H1 (cell line): Measurements from ENCODE around the gene HS1BP3.

ENCODE experiments used
- ATF2 ChIP-seq: IDR thresholded peaks from 2 replicates; pipeline ENCODE4 v1.6.1; 2012; ENCODE audit warnings: low read length, inconsistent platforms
- ATF3 ChIP-seq: IDR thresholded peaks from 2 replicates; pipeline ENCODE4 v1.6.1; 2011; ENCODE audit warnings: low read depth, mild to moderate bottlenecking, low read length; ENCODE audit not compliant: insufficient read depth
- CTCF ChIP-seq, 3 experiments: IDR thresholded peaks; 1 replicate in 2 of 3; 2 replicates in 1 of 3; pipeline versions ENCODE4 v1.5.1 to v1.6.1; 2011; ENCODE audit warnings: low read length in 3 of 3, mild to moderate bottlenecking in 3 of 3, inconsistent platforms in 2 of 3, low read depth in 1 of 3, moderate library complexity in 1 of 3; ENCODE audit not compliant: insufficient read depth in 1 of 3; ENCODE audit errors: control extremely low read depth in 1 of 3
- EZH2 ChIP-seq: fragments of 200-600 bp; sonication (generic); IDR thresholded peaks from 2 replicates; pipeline ENCODE4 v1.7.1; 2012; ENCODE audit warnings: low read depth, mild to moderate bottlenecking, moderate library complexity, low read length, inconsistent platforms; ENCODE audit not compliant: severe bottlenecking
- GTF2F1 ChIP-seq: IDR thresholded peaks from 2 replicates; pipeline ENCODE4 v1.6.1; 2012; ENCODE audit warnings: low read depth, low read length, improper control_type of control experiment, borderline replicate concordance
- HDAC2 ChIP-seq, 2 experiments: fragments of 300-600 bp in 1 of 2; sonication (generic) in 1 of 2; IDR thresholded peaks; 2 replicates each; pipeline ENCODE4 v1.6.1; 2011 to 2012; ENCODE audit warnings: low read depth in 2 of 2, low read length in 2 of 2, mild to moderate bottlenecking in 2 of 2, moderate library complexity in 2 of 2, borderline replicate concordance in 1 of 2, inconsistent platforms in 1 of 2
- MAX ChIP-seq: IDR thresholded peaks from 2 replicates; pipeline ENCODE4 v1.6.1; 2012; ENCODE audit warnings: inconsistent platforms
- POLR2A ChIP-seq, 2 experiments: IDR thresholded peaks; 1 replicate in 1 of 2; 2 replicates in 1 of 2; pipeline ENCODE4 v1.6.1; 2011; ENCODE audit warnings: low read depth in 2 of 2, low read length in 2 of 2, mild to moderate bottlenecking in 2 of 2; ENCODE audit errors: control extremely low read depth in 1 of 2
- RFX5 ChIP-seq: IDR thresholded peaks from 2 replicates; pipeline ENCODE4 v1.6.1; 2011; ENCODE audit warnings: low read depth, low read length, improper control_type of control experiment, borderline replicate concordance
- RNF2 ChIP-seq: fragments of 200-900, 300-1000 bp; sonication (generic); IDR thresholded peaks from 2 replicates; pipeline ENCODE4 v1.7.1; 2016; ENCODE audit warnings: borderline replicate concordance, low read depth, mild to moderate bottlenecking, antibody characterized with exemption, low read length; ENCODE audit not compliant: poor library complexity, severe bottlenecking; ENCODE audit errors: missing control alignments
- SP1 ChIP-seq: IDR thresholded peaks from 2 replicates; pipeline ENCODE4 v1.6.1; 2011; ENCODE audit warnings: low read depth, low read length
- ZNF274 ChIP-seq: IDR thresholded peaks from 2 replicates; pipeline ENCODE4 v1.7.0; 2012; ENCODE audit warnings: low read length, borderline replicate concordance; ENCODE audit errors: extremely low read depth

GRCh38 chr2:20667151-20667530, 16.2 kb upstream of the HS1BP3 start:
- TF ChIP-seq CTCF (IDR thresholded peaks at IDR 0.05; ENCODE audit: control extremely low read depth in 1 of 3, insufficient read depth in 1 of 3, low read depth in 1 of 3, low read length in 3 of 3) = no peak
- no peak for TF ChIP-seq EZH2
- TF ChIP-seq GTF2F1 = no peak
- TF ChIP-seq ATF2 = no peak
- no peak for TF ChIP-seq ZNF274
- TF ChIP-seq ATF3 = no peak
- no peak for TF ChIP-seq POLR2A (IDR thresholded peaks at IDR 0.05; ENCODE audit: control extremely low read depth in 1 of 2, low read depth in 2 of 2, low read length in 2 of 2)
- no peak for TF ChIP-seq RNF2
- no peak for TF ChIP-seq MAX
- no peak for TF ChIP-seq SP1
- no peak for TF ChIP-seq RFX5
- TF ChIP-seq HDAC2 (IDR thresholded peaks at IDR 0.05; ENCODE audit: borderline replicate concordance in 1 of 2, low read depth in 2 of 2, low read length in 2 of 2) = no peak
